ENCODE data around the gene C1orf198. TPM values are rescaled to one million over a fixed set of nuclear protein-coding genes. Genes with fewer than 3 reads are reported as not detected.

C1orf198 gene
- polyA plus RNA-seq, 1 donor (not counting 4 experiments of a cell fraction or from before 2014, with no cell fraction given): 6.8 TPM

GRCh38 chr1:230844561-230844960, 23.8 kb downstream of the C1orf198 start:
- H3K4me3 ChIP-seq (ENCODE audit: control insufficient read depth in 2 of 3, extremely low read depth in 1 of 3, insufficient read depth in 2 of 3, low read depth in 1 of 3, low read length in 3 of 3): no peak overlapping the region
- TF ChIP-seq CTCF (optimal IDR thresholded peaks at IDR 0.05 in 1 of 3, IDR thresholded peaks at IDR 0.05 in 1 of 3, conservative IDR thresholded peaks at IDR 0.05 in 1 of 3; ENCODE audit: extremely low read depth in 1 of 3, insufficient read depth in 2 of 3, low read length in 3 of 3) (no peak), EZH2 (IDR thresholded peaks at IDR 0.05; ENCODE audit: low read length) (no peak)
- DNase-seq (ENCODE audit: low read depth, low spot score) (no peak), FAIRE-seq (no peak)
- H2AFZ ChIP-seq (ENCODE audit: control insufficient read depth, low read length): no peak overlapping the region
- dilution Hi-C loops (cut with MboI; ENCODE audit: extremely low pct_ligation_motif_present, low sequenced_read_pairs): no loop called here
- no peaks in the 10 kb centered on the region for H3K9me1 ChIP-seq (ENCODE audit: control insufficient read depth, extremely low read depth, insufficient read depth, low read length)
- H4K20me1 ChIP-seq (ENCODE audit: control insufficient read depth, extremely low read depth, insufficient read depth, low read length): no peaks in the 10 kb centered on the region
- H3K27ac ChIP-seq (ENCODE audit: control insufficient read depth, insufficient read depth, low read length): no peak overlapping the region
- no peak overlapping the region for H3K4me2 ChIP-seq (ENCODE audit: control insufficient read depth, extremely low read depth, insufficient read depth, low read depth, low read length)
- H3K36me3 ChIP-seq (ENCODE audit: control insufficient read depth in 2 of 2, extremely low read depth in 1 of 2, insufficient read depth in 2 of 2, low read length in 2 of 2): peaks cover 0 to 2% of the 10 kb centered on the region in 2 experiments
- peaks cover 3% of the 10 kb centered on the region for H3K4me1 ChIP-seq (ENCODE audit: control insufficient read depth, extremely low read depth, insufficient read depth, low read length)
- no peaks in the 10 kb centered on the region for H3K27me3 ChIP-seq (ENCODE audit: control insufficient read depth, extremely low read depth, insufficient read depth, low read length)
- H3K9ac ChIP-seq (ENCODE audit: control insufficient read depth, extremely low read depth, insufficient read depth, low read length): no peak overlapping the region
- no peaks in the 10 kb centered on the region for H3K79me2 ChIP-seq (ENCODE audit: control insufficient read depth, insufficient read depth, low read length)
- H3K9me3 ChIP-seq (ENCODE audit: control insufficient read depth, low read depth, low read length): no peaks in the 10 kb centered on the region

GRCh38 chr1:230843503-230844309, 24.6 kb downstream of the C1orf198 start:
- H3K9ac ChIP-seq (ENCODE audit: control insufficient read depth, extremely low read depth, insufficient read depth, low read length): no peak overlapping the region
- FAIRE-seq: no peak
- peaks cover 0 to 2% of the 10 kb centered on the region in 2 experiments for H3K36me3 ChIP-seq (ENCODE audit: control insufficient read depth in 2 of 2, extremely low read depth in 1 of 2, insufficient read depth in 2 of 2, low read length in 2 of 2)
- H3K27ac ChIP-seq (ENCODE audit: control insufficient read depth, insufficient read depth, low read length): no peak overlapping the region
- H2AFZ ChIP-seq (ENCODE audit: control insufficient read depth, low read length): no peak overlapping the region
- dilution Hi-C loops (cut with MboI; ENCODE audit: extremely low pct_ligation_motif_present, low sequenced_read_pairs): no loop called here
- H3K27me3 ChIP-seq (ENCODE audit: control insufficient read depth, extremely low read depth, insufficient read depth, low read length): no peaks in the 10 kb centered on the region
- no peak for TF ChIP-seq CTCF (optimal IDR thresholded peaks at IDR 0.05 in 1 of 3, IDR thresholded peaks at IDR 0.05 in 1 of 3, conservative IDR thresholded peaks at IDR 0.05 in 1 of 3; ENCODE audit: extremely low read depth in 1 of 3, insufficient read depth in 2 of 3, low read length in 3 of 3)
- TF ChIP-seq EZH2 (IDR thresholded peaks at IDR 0.05; ENCODE audit: low read length): no peak
- H3K79me2 ChIP-seq (ENCODE audit: control insufficient read depth, insufficient read depth, low read length): no peaks in the 10 kb centered on the region
- no peak for DNase-seq (ENCODE audit: low read depth, low spot score)
- H3K4me2 ChIP-seq (ENCODE audit: control insufficient read depth, extremely low read depth, insufficient read depth, low read depth, low read length): no peak overlapping the region
- no peak overlapping the region for H3K4me3 ChIP-seq (ENCODE audit: control insufficient read depth in 2 of 3, extremely low read depth in 1 of 3, insufficient read depth in 2 of 3, low read depth in 1 of 3, low read length in 3 of 3)
- H3K9me1 ChIP-seq (ENCODE audit: control insufficient read depth, extremely low read depth, insufficient read depth, low read length): no peaks in the 10 kb centered on the region
- no peaks in the 10 kb centered on the region for H3K9me3 ChIP-seq (ENCODE audit: control insufficient read depth, low read depth, low read length)
- H3K4me1 ChIP-seq (ENCODE audit: control insufficient read depth, extremely low read depth, insufficient read depth, low read length): no peaks in the 10 kb centered on the region
- no peaks in the 10 kb centered on the region for H4K20me1 ChIP-seq (ENCODE audit: control insufficient read depth, extremely low read depth, insufficient read depth, low read length)

All from keratinocyte (primary cell).